Measurements from ENCODE around the gene EIF1. TPM values are rescaled to one million over a fixed set of nuclear protein-coding genes. Genes with fewer than 3 reads are reported as not detected.

EIF1 gene
- total and polyA plus RNA-seq, 2 experiments from 2014 or later: 272 to 603 TPM

DNA sequence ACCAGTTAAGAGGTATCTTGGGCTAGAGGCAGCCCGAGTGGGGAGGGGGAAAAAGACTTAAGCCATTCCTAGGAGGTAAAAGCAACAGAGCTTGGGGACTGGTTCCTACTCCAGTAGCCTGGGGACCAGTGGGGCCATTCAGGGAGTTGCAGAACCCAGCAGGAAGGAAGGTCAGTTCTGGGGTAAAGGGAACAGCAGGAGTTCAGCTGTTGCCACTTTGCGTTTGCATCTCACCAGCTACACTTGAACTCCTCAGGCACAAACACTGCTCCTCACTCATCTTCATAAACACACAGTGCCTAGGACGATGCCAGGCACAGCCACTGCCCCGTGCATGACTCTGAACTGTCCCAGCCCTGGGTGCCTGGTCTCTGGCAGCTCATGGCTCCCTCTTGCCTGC lies 41.8 kb downstream of the EIF1 start:
- no peak overlapping the region for H3K4me3 Mint-ChIP-seq
- peaks cover 49% of the 10 kb centered on the region for H3K27me3 Mint-ChIP-seq (ENCODE audit: insufficient read depth, low read depth, poor library complexity)

More for the DNA sequence above, 41.8 kb downstream of the EIF1 start:
- Histone ChIP-seq H3K4me1 (ENCODE audit: insufficient read depth) (peaks cover 4% of the 10 kb centered on the region; the same call in 1 of the 2 replicates), H3K27ac (ENCODE audit: low read depth) (no peak overlapping the region), H3K9me2 (ENCODE audit: insufficient read depth) (no peaks in the 10 kb centered on the region), H3F3A (replicated peaks; ENCODE audit: low read depth) (no peaks in the 10 kb centered on the region), H3K27me3 (ENCODE audit: insufficient read depth) (peaks cover 44% of the 10 kb centered on the region), H3K4me2 (no peak overlapping the region), H3K79me2 (replicated peaks; ENCODE audit: insufficient read depth) (no peaks in the 10 kb centered on the region), H3K4me3 (no peak overlapping the region), H2AFZ (no peak overlapping the region), H3K36me3 (ENCODE audit: insufficient read depth) (no peaks in the 10 kb centered on the region), H4K20me1 (replicated peaks; ENCODE audit: insufficient read depth) (no peaks in the 10 kb centered on the region)
- no peaks in the 10 kb centered on the region for H3K9me3 Mint-ChIP-seq
- no peak for ATAC-seq
- no peaks in the 10 kb centered on the region; the same call in 2 of the 3 replicates for H3K36me3 Mint-ChIP-seq (ENCODE audit: low read depth)
- H3K4me1 Mint-ChIP-seq: peaks cover 11% of the 10 kb centered on the region
- DNase-seq (ENCODE audit: low spot score): no peak
- TF ChIP-seq EZH2 (IDR thresholded peaks at IDR 0.05; ENCODE audit: low read depth, unreplicated experiment): no peak
- TF ChIP-seq, protein P1, sequence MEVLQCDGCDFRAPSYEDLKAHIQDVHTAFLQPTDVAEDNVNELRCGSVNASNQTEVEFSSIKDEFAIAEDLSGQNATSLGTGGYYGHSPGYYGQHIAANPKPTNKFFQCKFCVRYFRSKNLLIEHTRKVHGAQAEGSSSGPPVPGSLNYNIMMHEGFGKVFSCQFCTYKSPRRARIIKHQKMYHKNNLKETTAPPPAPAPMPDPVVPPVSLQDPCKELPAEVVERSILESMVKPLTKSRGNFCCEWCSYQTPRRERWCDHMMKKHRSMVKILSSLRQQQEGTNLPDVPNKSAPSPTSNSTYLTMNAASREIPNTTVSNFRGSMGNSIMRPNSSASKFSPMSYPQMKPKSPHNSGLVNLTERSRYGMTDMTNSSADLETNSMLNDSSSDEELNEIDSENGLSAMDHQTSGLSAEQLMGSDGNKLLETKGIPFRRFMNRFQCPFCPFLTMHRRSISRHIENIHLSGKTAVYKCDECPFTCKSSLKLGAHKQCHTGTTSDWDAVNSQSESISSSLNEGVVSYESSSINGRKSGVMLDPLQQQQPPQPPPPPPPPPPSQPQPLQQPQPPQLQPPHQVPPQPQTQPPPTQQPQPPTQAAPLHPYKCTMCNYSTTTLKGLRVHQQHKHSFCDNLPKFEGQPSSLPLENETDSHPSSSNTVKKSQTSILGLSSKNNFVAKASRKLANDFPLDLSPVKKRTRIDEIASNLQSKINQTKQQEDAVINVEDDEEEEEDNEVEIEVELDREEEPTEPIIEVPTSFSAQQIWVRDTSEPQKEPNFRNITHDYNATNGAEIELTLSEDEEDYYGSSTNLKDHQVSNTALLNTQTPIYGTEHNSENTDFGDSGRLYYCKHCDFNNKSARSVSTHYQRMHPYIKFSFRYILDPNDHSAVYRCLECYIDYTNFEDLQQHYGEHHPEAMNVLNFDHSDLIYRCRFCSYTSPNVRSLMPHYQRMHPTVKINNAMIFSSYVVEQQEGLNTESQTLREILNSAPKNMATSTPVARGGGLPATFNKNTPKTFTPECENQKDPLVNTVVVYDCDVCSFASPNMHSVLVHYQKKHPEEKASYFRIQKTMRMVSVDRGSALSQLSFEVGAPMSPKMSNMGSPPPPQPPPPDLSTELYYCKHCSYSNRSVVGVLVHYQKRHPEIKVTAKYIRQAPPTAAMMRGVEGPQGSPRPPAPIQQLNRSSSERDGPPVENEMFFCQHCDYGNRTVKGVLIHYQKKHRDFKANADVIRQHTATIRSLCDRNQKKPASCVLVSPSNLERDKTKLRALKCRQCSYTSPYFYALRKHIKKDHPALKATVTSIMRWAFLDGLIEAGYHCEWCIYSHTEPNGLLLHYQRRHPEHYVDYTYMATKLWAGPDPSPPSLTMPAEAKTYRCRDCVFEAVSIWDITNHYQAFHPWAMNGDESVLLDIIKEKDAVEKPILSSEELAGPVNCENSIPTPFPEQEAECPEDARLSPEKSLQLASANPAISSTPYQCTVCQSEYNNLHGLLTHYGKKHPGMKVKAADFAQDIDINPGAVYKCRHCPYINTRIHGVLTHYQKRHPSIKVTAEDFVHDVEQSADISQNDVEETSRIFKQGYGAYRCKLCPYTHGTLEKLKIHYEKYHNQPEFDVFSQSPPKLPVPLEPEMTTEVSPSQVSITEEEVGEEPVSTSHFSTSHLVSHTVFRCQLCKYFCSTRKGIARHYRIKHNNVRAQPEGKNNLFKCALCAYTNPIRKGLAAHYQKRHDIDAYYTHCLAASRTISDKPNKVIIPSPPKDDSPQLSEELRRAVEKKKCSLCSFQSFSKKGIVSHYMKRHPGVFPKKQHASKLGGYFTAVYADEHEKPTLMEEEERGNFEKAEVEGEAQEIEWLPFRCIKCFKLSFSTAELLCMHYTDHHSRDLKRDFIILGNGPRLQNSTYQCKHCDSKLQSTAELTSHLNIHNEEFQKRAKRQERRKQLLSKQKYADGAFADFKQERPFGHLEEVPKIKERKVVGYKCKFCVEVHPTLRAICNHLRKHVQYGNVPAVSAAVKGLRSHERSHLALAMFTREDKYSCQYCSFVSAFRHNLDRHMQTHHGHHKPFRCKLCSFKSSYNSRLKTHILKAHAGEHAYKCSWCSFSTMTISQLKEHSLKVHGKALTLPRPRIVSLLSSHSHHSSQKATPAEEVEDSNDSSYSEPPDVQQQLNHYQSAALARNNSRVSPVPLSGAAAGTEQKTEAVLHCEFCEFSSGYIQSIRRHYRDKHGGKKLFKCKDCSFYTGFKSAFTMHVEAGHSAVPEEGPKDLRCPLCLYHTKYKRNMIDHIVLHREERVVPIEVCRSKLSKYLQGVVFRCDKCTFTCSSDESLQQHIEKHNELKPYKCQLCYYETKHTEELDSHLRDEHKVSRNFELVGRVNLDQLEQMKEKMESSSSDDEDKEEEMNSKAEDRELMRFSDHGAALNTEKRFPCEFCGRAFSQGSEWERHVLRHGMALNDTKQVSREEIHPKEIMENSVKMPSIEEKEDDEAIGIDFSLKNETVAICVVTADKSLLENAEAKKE (CRISPR knock-in tag; IDR thresholded peaks at IDR 0.05): no peak
- TF ChIP-seq NANOG (IDR thresholded peaks at IDR 0.05; ENCODE audit: borderline replicate concordance): no peak
- TF ChIP-seq, protein P2, sequence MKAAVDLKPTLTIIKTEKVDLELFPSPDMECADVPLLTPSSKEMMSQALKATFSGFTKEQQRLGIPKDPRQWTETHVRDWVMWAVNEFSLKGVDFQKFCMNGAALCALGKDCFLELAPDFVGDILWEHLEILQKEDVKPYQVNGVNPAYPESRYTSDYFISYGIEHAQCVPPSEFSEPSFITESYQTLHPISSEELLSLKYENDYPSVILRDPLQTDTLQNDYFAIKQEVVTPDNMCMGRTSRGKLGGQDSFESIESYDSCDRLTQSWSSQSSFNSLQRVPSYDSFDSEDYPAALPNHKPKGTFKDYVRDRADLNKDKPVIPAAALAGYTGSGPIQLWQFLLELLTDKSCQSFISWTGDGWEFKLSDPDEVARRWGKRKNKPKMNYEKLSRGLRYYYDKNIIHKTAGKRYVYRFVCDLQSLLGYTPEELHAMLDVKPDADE (IDR thresholded peaks at IDR 0.05): no peak
- TF ChIP-seq EZH2phosphoT487 (IDR thresholded peaks at IDR 0.05; ENCODE audit: unreplicated experiment): no peak
- no peak overlapping the region for H3K27ac Mint-ChIP-seq

Measured in GM23338 (cell line).